IMR-90 (cell line): ENCODE data around the gene OLFML3. TPM values are rescaled to one million over a fixed set of nuclear protein-coding genes. Genes with fewer than 3 reads are reported as not detected.
A peak's percentile ranks its signal among the peaks of the same experiment; 100 is the strongest.

Experiments used
- ATAC-seq: fragments of 200-7000 bp; cut with Tn5 transposase; 2 replicates; pipeline ENCODE4 v1.9.1; 2020; ENCODE audit warnings: low read depth, mild to moderate bottlenecking, moderate library complexity
- BruUV-seq: library from RNA; stranded (reverse); fragments of 400-500 nt; replicated peaks from 2 replicates; lab custom pipeline; 2021; lab: Mats Ljungman, UMichigan
- CTCF ChIA-PET: fragments of 300-600 bp; formaldehyde crosslinking; extraction: SDS; loops from one replicate; lab custom pipeline; 2021; ENCODE audit warnings: antibody characterized with exemption; lab: Yijun Ruan, JAX
- POLR2A ChIA-PET: fragments of 300-600 bp; sonication (Branson Sonifier 250); formaldehyde crosslinking; loops from one replicate; lab custom pipeline; 2022; ENCODE audit warnings: antibody characterized with exemption; ENCODE audit not compliant: unreplicated experiment; lab: Charles Lee
- DNase-seq: peaks from one replicate; pipeline ENCODE4 v3.0.0; 2013
- H2AFZ ChIP-seq: replicated peaks from 2 replicates; pipeline ENCODE3; 2013; ENCODE audit warnings: low read length, mild to moderate bottlenecking; ENCODE audit not compliant: poor library complexity
- H2AK5ac ChIP-seq: 2 replicates; pipeline ENCODE4 v1.6.1; 2013; ENCODE audit warnings: low read depth, low read length, inconsistent platforms
- H2AK9ac ChIP-seq: replicated peaks from 2 replicates; pipeline ENCODE3; 2013; ENCODE audit warnings: mild to moderate bottlenecking, low read depth, low read length, moderate library complexity; ENCODE audit not compliant: poor library complexity
- H2BK120ac ChIP-seq: 2 replicates; pipeline ENCODE4 v1.6.1; 2013; ENCODE audit warnings: low read depth, low read length, inconsistent platforms
- H2BK15ac ChIP-seq: 3 replicates; pipeline ENCODE4 v1.6.1; 2013; ENCODE audit warnings: low read depth, low read length, inconsistent platforms
- H2BK20ac ChIP-seq: 2 replicates; pipeline ENCODE4 v1.6.1; 2013; ENCODE audit warnings: low read depth, mild to moderate bottlenecking, inconsistent platforms, low read length, moderate library complexity
- H2BK5ac ChIP-seq: 2 replicates; pipeline ENCODE4 v1.6.1; 2013; ENCODE audit warnings: mild to moderate bottlenecking, low read depth, low read length, inconsistent platforms; ENCODE audit not compliant: poor library complexity, severe bottlenecking
- H3K14ac ChIP-seq: replicated peaks from 2 replicates; pipeline ENCODE4 v1.6.1; 2013; ENCODE audit warnings: low read depth, low read length, inconsistent platforms
- H3K18ac ChIP-seq: 2 replicates; pipeline ENCODE4 v1.6.1; 2013; ENCODE audit warnings: low read depth, low read length, control low read depth
- H3K23ac ChIP-seq: 2 replicates; pipeline ENCODE4 v1.6.1; 2013; ENCODE audit warnings: low read depth, low read length, inconsistent platforms
- H3K27ac ChIP-seq: 2 replicates; pipeline ENCODE4 v1.5.1; 2013; ENCODE audit warnings: mild to moderate bottlenecking, control low read depth, low read length; ENCODE audit not compliant: insufficient read depth
- H3K27me3 ChIP-seq: 2 replicates; pipeline ENCODE4 v1.6.1; 2013; ENCODE audit warnings: low read length; ENCODE audit not compliant: control insufficient read depth, insufficient read depth
- H3K36me3 ChIP-seq: 2 replicates; pipeline ENCODE4 v1.6.1; 2013; ENCODE audit warnings: low read length, mixed read lengths; ENCODE audit not compliant: control insufficient read depth, insufficient read depth
- H3K4ac ChIP-seq: 2 replicates; pipeline ENCODE4 v1.6.1; 2013; ENCODE audit warnings: low read depth, low read length, inconsistent platforms
- H3K4me1 ChIP-seq: 2 replicates; pipeline ENCODE4 v1.6.1; 2013; ENCODE audit warnings: low read length, mixed read lengths; ENCODE audit not compliant: control insufficient read depth, insufficient read depth
- H3K4me2 ChIP-seq: 2 replicates; pipeline ENCODE4 v1.6.1; 2013; ENCODE audit warnings: low read depth, mild to moderate bottlenecking, control low read depth, low read length, moderate library complexity
- H3K4me3 ChIP-seq: 2 replicates; pipeline ENCODE4 v1.5.1; 2013; ENCODE audit warnings: low read depth, mild to moderate bottlenecking, control low read depth, low read length, moderate library complexity; ENCODE audit not compliant: insufficient read depth
- H3K56ac ChIP-seq: 2 replicates; pipeline ENCODE4 v1.6.1; 2013; ENCODE audit warnings: low read length, inconsistent platforms; ENCODE audit not compliant: insufficient read depth; ENCODE audit errors: extremely low read depth
- H3K79me1 ChIP-seq, 2 experiments: 2 replicates each; pipeline ENCODE4 v1.6.1; 2013; ENCODE audit warnings: low read length in 2 of 2, inconsistent platforms in 1 of 2, low read depth in 1 of 2
- H3K9ac ChIP-seq: 2 replicates; pipeline ENCODE4 v1.6.1; 2013; ENCODE audit warnings: low read depth, low read length, control low read depth
- H3K9me1 ChIP-seq: 2 replicates; pipeline ENCODE4 v1.6.1; 2013; ENCODE audit warnings: low read length, inconsistent platforms; ENCODE audit not compliant: insufficient read depth
- H3K9me3 ChIP-seq: 2 replicates; pipeline ENCODE4 v1.6.1; 2013; ENCODE audit warnings: low read length; ENCODE audit not compliant: control insufficient read depth, insufficient read depth
- H4K20me1 ChIP-seq: 2 replicates; pipeline ENCODE4 v1.6.1; 2013; ENCODE audit warnings: low read length, inconsistent platforms; ENCODE audit not compliant: insufficient read depth
- H4K5ac ChIP-seq: 2 replicates; pipeline ENCODE4 v1.6.1; 2013; ENCODE audit warnings: mild to moderate bottlenecking, low read depth, low read length, control low read depth
- H4K8ac ChIP-seq, 2 experiments: 2 replicates each; pipeline ENCODE4 v1.6.1; 2013; ENCODE audit warnings: low read depth in 2 of 2, low read length in 2 of 2, control low read depth in 1 of 2, inconsistent platforms in 1 of 2
- H4K91ac ChIP-seq: 2 replicates; pipeline ENCODE4 v1.6.1; 2013; ENCODE audit warnings: low read depth, low read length, inconsistent platforms; ENCODE audit not compliant: insufficient read depth
- MAZ ChIP-seq: IDR thresholded peaks from 2 replicates; pipeline ENCODE4 v1.6.1; 2012; ENCODE audit warnings: low read depth, mild to moderate bottlenecking, low read length, improper control_type of control experiment, moderate library complexity, borderline replicate concordance
- NFE2L2 ChIP-seq: fragments of 150-350 bp; IDR thresholded peaks from 2 replicates; pipeline ENCODE4 v1.6.1; 2016; ENCODE audit warnings: low read depth, mild to moderate bottlenecking, low read length
- POLR2A ChIP-seq: IDR thresholded peaks from 2 replicates; pipeline ENCODE4 v1.6.1; 2012; ENCODE audit warnings: mild to moderate bottlenecking, low read depth, low read length
- SMC3 ChIP-seq: fragments of 150-350 bp; IDR thresholded peaks from 2 replicates; pipeline ENCODE4 v1.6.1; 2016; ENCODE audit warnings: low read depth, mild to moderate bottlenecking, antibody characterized with exemption, low read length, moderate library complexity
- USF2 ChIP-seq: fragments of 150-350 bp; IDR thresholded peaks from 2 replicates; pipeline ENCODE4 v1.6.1; 2017; ENCODE audit warnings: mild to moderate bottlenecking, antibody characterized with exemption, low read length, low read depth
- WGBS, 2 experiments: methylation state at CpG; one replicate each; pipeline versions ENCODE4 v1.1.5 to v1.1.7; 2013; ENCODE audit warnings: missing lambda C conversion rate in 2 of 2; ENCODE audit not compliant: insufficient read length in 1 of 2; ENCODE audit errors: extremely low coverage in 2 of 2; 5-methylcytosine and 5-hydroxymethylcytosine counted together
- dilution Hi-C: fragments of 300-500 bp; cut with HindIII; formaldehyde crosslinking; loops from one replicate; pipeline ENCODE4 v1.14.3; 2018; ENCODE audit warnings: low sequenced_read_pairs; ENCODE audit not compliant: unreplicated experiment
- in situ Hi-C: fragments of 300-500 bp; cut with MboI; formaldehyde crosslinking; loops from 3 replicates; pipeline ENCODE4 v1.14.3; 2019; ENCODE audit warnings: low sequenced_read_pairs, inconsistent platforms, mixed read lengths
- intact Hi-C: fragments of 100-400 bp; cut with micrococcal nuclease; formaldehyde crosslinking; loops from 2 replicates; pipeline ENCODE4 v1.10.0; 2022
- polyA plus RNA-seq, 3 experiments: library from polyadenylated mRNA; depleted of rRNA; stranded (reverse); fragments of >200 nt; gene quantifications; 2 replicates each; pipeline ENCODE4 v1.2.3, GENCODE V29; 2012; ENCODE audit warnings: low replicate concordance in 1 of 3
- total RNA-seq: library from RNA; depleted of rRNA; stranded (reverse); fragments of >200 nt; gene quantifications from 2 replicates; pipeline ENCODE4 v1.2.3, GENCODE V29; 2012

Gene OLFML3
- total and polyA plus RNA-seq, 2 of the 4 experiments (the other 2 are of a cell fraction), result 40.9 to 71.3 TPM

- Histone ChIP-seq H4K20me1 (peaks cover 44% of the 10 kb centered on the region), H2AFZ (peak overlapping the region; percentile 99), H3K9me3 (no peaks in the 10 kb centered on the region), H3K23ac (peak overlapping the region; percentile 86), H3K27me3 (no peaks in the 10 kb centered on the region), H2BK5ac (peak overlapping the region; percentile 67), H3K4ac (peak overlapping the region; percentile 86), H2BK15ac (0 out of 3 replicates have a peak overlapping the region, but pooled peaks have one; percentile 47), H3K36me3 (no peaks in the 10 kb centered on the region), H3K4me1 (no peaks in the 10 kb centered on the region), H3K27ac (peak overlapping the region; percentile 84), H3K9ac (peak overlapping the region; percentile 88), H3K18ac (peak overlapping the region; percentile 29), H2BK120ac (no peak overlapping the region), H2AK5ac (peak overlapping the region; percentile 89; the same call in 1 of the 2 replicates), H2AK9ac (peak overlapping the region; percentile 78), H4K5ac (peak overlapping the region; percentile 28; the same call in 1 of the 2 replicates), H4K8ac (peak overlapping the region in 1 of 2 experiments; percentile 14; a peak in 1 of 4 replicates), H3K4me3 (peak overlapping the region; percentile 96), H3K4me2 (peak overlapping the region; percentile 98), H4K91ac (0 out of 2 replicates have a peak overlapping the region, but pooled peaks have one; percentile 1), H3K79me1 (peaks cover 0 to 39% of the 10 kb centered on the region in 2 experiments; a peak in 2 of 4 replicates), H2BK20ac (no peak overlapping the region), H3K14ac (peak overlapping the region; percentile 85), H3K9me1 (peaks cover 5% of the 10 kb centered on the region; the same call in 1 of the 2 replicates), H3K56ac (peak overlapping the region; percentile 39; the same call in 1 of the 2 replicates)
- TF ChIP-seq USF2 (no peak), SMC3 (no peak), POLR2A (peak; percentile 70; the same call in 1 of the 2 replicates), MAZ (no peak), NFE2L2 (no peak)
- dilution Hi-C loops (no loop called here), in situ Hi-C loops (no loop called here), intact Hi-C loops (loop anchor here (1.0 to 10.0 kb wide), 4 partner anchors 17 to 785 kb away; partner anchors contain the start of gene DCLRE1B)
- peak; percentile 50 for ATAC-seq
- ChIA-PET CTCF (interaction anchor here (0.8 to 2.2 kb wide), 3 partner anchors 25 to 94 kb away, joined by 3 to 6 read pairs (median 3); partner anchors contain the start of genes AP4B1 and DCLRE1B), POLR2A (interaction anchor here (0.6 to 1.9 kb wide), 3 partner anchors 19 to 1476 kb away, joined by 3 to 9 read pairs (median 4); partner anchors contain the start of genes AP4B1 and DCLRE1B)
- DNase-seq, result peak; percentile 17
- BruUV-seq, result no TSS peak
- WGBS, 2 experiments, result 1% methylated on average over 24 of the region's 64 CpGs; no CpG with 5 or more reads in 1 of the 2 experiments
These were observed 49.4 kb upstream of the OLFML3 start for GRCh38 chr1:113929750-113930498.
